T-cell (primary cell): ENCODE measurements around the gene MCM5. TPM values are rescaled to one million over a fixed set of nuclear protein-coding genes. Genes with fewer than 3 reads are reported as not detected.

ENCODE experiments used
- ATAC-seq, 4 experiments: fragments of 200-7000 bp in 3 of 4; fragments of 150-1000 bp in 1 of 4; cut with Tn5 transposase; replicated peaks in 1 of 4; 1 replicate in 3 of 4; 2 replicates in 1 of 4; pipeline ENCODE4 v1.10.0; 2021; ENCODE audit warnings: moderate library complexity in 3 of 4, mild to moderate bottlenecking in 2 of 4, moderate number of reproducible peaks in 1 of 4
- CTCF ChIA-PET, 2 donors: fragments of 300-600 bp; sonication (Branson Sonifier 250); formaldehyde crosslinking; loops; one replicate each; lab custom pipeline; 2022; ENCODE audit warnings: antibody characterized with exemption in 2 of 2; lab: Charles Lee
- POLR2A ChIA-PET, 2 donors: fragments of 300-600 bp; sonication (Branson Sonifier 250); formaldehyde crosslinking; loops; one replicate each; lab custom pipeline; 2022; ENCODE audit warnings: antibody characterized with exemption in 2 of 2; lab: Charles Lee
- DNase-seq, 35 experiments: peaks; one replicate each; pipeline versions ENCODE4 v3.0.0 to v3.0.0-alpha.2; 2013 to 2023
- H3K27ac ChIP-seq: one replicate; pipeline ENCODE4 v1.5.1; 2013; ENCODE audit warnings: low read length
- H3K27me3 ChIP-seq, 2 experiments: replicated peaks in 1 of 2; 1 replicate in 1 of 2; 2 replicates in 1 of 2; pipeline versions ENCODE4 v1.6.1 to v1.7.0; 2013; ENCODE audit warnings: low read length in 1 of 2, mixed read lengths in 1 of 2; ENCODE audit not compliant: control insufficient read depth in 2 of 2, insufficient read depth in 2 of 2; ENCODE audit errors: extremely low read depth in 1 of 2
- H3K36me3 ChIP-seq, 2 donors: 1 replicate in 1 of 2; 2 replicates in 1 of 2; pipeline versions ENCODE4 v1.6.1 to v1.7.0; 2013; ENCODE audit warnings: low read length in 1 of 2; ENCODE audit not compliant: control insufficient read depth in 2 of 2, insufficient read depth in 1 of 2; ENCODE audit errors: extremely low read depth in 1 of 2
- H3K4me1 ChIP-seq, 2 experiments: 1 replicate in 1 of 2; 2 replicates in 1 of 2; pipeline versions ENCODE4 v1.6.1 to v1.7.0; 2013; ENCODE audit warnings: low read length in 2 of 2, mixed read lengths in 1 of 2; ENCODE audit not compliant: insufficient read depth in 2 of 2, control insufficient read depth in 1 of 2; ENCODE audit errors: extremely low read depth in 1 of 2
- H3K4me3 ChIP-seq, 2 donors: 1 replicate in 1 of 2; 2 replicates in 1 of 2; pipeline versions ENCODE4 v1.5.1 to v1.7.0; 2013; ENCODE audit warnings: mild to moderate bottlenecking in 2 of 2, low read length in 1 of 2, moderate library complexity in 1 of 2; ENCODE audit not compliant: control insufficient read depth in 1 of 2; ENCODE audit errors: extremely low read depth in 1 of 2
- H3K9me3 ChIP-seq: 2 replicates; pipeline ENCODE4 v1.7.0; 2013
- H3K27ac Mint-ChIP-seq, 2 donors: one replicate each; pipeline ENCODE4 v1.8.0; 2020 to 2021; ENCODE audit warnings: mild to moderate bottlenecking in 2 of 2, mixed read lengths in 2 of 2
- H3K27me3 Mint-ChIP-seq, 2 donors: one replicate each; pipeline ENCODE4 v1.8.0; 2021 to 2022; ENCODE audit warnings: mixed read lengths in 2 of 2
- H3K36me3 Mint-ChIP-seq: one replicate; pipeline ENCODE4 v1.8.0; 2021; ENCODE audit warnings: mixed read lengths
- H3K4me1 Mint-ChIP-seq, 3 donors: one replicate each; pipeline ENCODE4 v1.8.0; 2020 to 2022; ENCODE audit warnings: mixed read lengths in 3 of 3, mild to moderate bottlenecking in 1 of 3
- H3K4me3 Mint-ChIP-seq, 3 donors: one replicate each; pipeline ENCODE4 v1.8.0; 2020 to 2022; ENCODE audit warnings: mild to moderate bottlenecking in 3 of 3, mixed read lengths in 3 of 3, moderate library complexity in 3 of 3
- H3K9me3 Mint-ChIP-seq, 3 donors: one replicate each; pipeline ENCODE4 v1.8.0; 2020 to 2022; ENCODE audit warnings: mixed read lengths in 3 of 3
- WGBS: methylation state at CpG from one replicate; pipeline ENCODE4 v1.1.5; 2013; ENCODE audit warnings: missing lambda C conversion rate; ENCODE audit not compliant: insufficient coverage; 5-methylcytosine and 5-hydroxymethylcytosine counted together
- total RNA-seq, 35 experiments: library from RNA in 6 of 35; stranded (reverse) in 6 of 35; fragments of 120-200 nt in 1 of 35; gene quantifications; one replicate each; pipeline versions ENCODE4 v1.2.1 to v1.2.4 and lab custom pipeline; 2013 to 2026

MCM5 gene
- total RNA-seq, 5 donors from 2014 or later (not counting 1 experiment from before 2014, with no cell fraction given), result 34.7 to 66.8 (median 58.7) TPM

- no peak overlapping the region for H3K4me3 Mint-ChIP-seq
- H3K4me1 Mint-ChIP-seq, result peaks cover 0 to 7% (median 0%) of the 10 kb centered on the region in 3 donors
- Histone ChIP-seq H3K36me3 (no peaks in the 10 kb centered on the region), H3K9me3 (no peaks in the 10 kb centered on the region), H3K4me3 (no peak overlapping the region), H3K27me3 (no peaks in the 10 kb centered on the region), H3K4me1 (no peaks in the 10 kb centered on the region), H3K27ac (no peak overlapping the region)
- 100% methylated on average over 4 of the region's 8 CpGs for WGBS
- H3K9me3 Mint-ChIP-seq, result no peaks in the 10 kb centered on the region
- H3K27ac Mint-ChIP-seq, result no peak overlapping the region
- ATAC-seq (no peak), DNase-seq (no peak)
- ChIA-PET CTCF (no interaction called here), POLR2A (no interaction called here)
- H3K27me3 Mint-ChIP-seq, result no peaks in the 10 kb centered on the region
- peaks cover 13% of the 10 kb centered on the region for H3K36me3 Mint-ChIP-seq
Measured at GRCh38 chr22:35448523-35448922, 48.6 kb downstream of the MCM5 start.

DNA sequence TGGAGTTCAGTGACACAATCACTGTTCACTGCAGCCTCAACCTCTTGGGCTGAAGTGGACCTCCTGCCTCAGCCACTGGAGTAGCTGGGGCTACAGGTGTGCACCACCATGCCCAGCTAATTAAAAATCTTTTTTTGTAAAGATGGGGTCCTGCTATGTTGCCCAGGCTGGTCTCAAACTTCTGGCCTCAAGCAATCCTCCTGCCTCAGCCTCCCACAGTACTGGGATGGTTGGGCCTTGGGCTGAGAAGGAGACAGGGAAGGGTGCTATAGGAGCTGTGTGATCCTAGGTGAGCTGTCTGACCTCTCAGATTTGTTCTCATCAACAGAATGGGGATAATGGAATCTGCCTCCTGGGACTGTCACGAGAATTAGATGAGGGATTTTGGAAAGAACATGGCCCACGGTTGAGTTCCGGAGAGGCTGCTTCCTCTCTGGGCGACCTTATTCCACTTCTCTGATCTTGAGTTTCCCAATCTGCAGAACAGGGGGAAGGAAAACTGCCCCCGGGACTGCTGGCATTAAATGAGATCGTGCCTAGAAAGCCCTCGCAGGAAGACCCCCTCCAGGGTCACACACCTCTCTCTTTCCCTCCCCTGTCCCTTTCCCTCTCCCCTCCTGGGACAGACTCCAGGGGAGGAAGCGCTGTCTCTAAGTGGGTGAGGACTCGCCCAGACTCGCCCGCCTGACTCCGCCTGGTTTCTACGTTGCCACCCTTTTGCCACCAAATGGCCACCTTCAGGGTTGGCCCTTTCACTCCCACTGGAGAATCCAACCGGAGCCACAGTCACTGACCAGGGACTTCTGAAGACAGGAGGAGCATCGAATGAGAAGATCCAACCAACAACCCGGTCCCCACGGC lies 50.1 kb downstream of the MCM5 start:
- Histone ChIP-seq H3K27ac (no peak overlapping the region), H3K9me3 (no peaks in the 10 kb centered on the region), H3K4me3 (no peak overlapping the region), H3K27me3 (no peaks in the 10 kb centered on the region), H3K36me3 (no peaks in the 10 kb centered on the region), H3K4me1 (no peaks in the 10 kb centered on the region)
- POLR2A ChIA-PET, result no interaction called here
- WGBS, result 90% methylated on average over 10 of the region's 17 CpGs
- DNase-seq, result no peak
- Mint-ChIP-seq H3K36me3 (peaks cover 13% of the 10 kb centered on the region), H3K4me1 (peaks cover 0 to 7% (median 0%) of the 10 kb centered on the region in 3 donors), H3K27me3 (no peaks in the 10 kb centered on the region), H3K27ac (no peak overlapping the region), H3K9me3 (no peaks in the 10 kb centered on the region), H3K4me3 (no peak overlapping the region)
- no peak for ATAC-seq
- CTCF ChIA-PET, result no interaction called here

GRCh38 chr22:35450824-35451569 lies 51.1 kb downstream of the MCM5 start:
- DNase-seq (no peak), ATAC-seq (no peak)
- Histone ChIP-seq H3K27me3 (no peaks in the 10 kb centered on the region), H3K4me3 (no peak overlapping the region), H3K4me1 (no peaks in the 10 kb centered on the region), H3K27ac (no peak overlapping the region), H3K9me3 (no peaks in the 10 kb centered on the region), H3K36me3 (no peaks in the 10 kb centered on the region)
- ChIA-PET CTCF (no interaction called here), POLR2A (no interaction called here)
- Mint-ChIP-seq H3K4me3 (no peak overlapping the region), H3K9me3 (no peaks in the 10 kb centered on the region), H3K27ac (no peak overlapping the region), H3K4me1 (peaks cover 0 to 7% (median 0%) of the 10 kb centered on the region in 3 donors), H3K27me3 (no peaks in the 10 kb centered on the region), H3K36me3 (peaks cover 13% of the 10 kb centered on the region)
- WGBS, result 78% methylated on average over 7 of the region's 18 CpGs

DNA sequence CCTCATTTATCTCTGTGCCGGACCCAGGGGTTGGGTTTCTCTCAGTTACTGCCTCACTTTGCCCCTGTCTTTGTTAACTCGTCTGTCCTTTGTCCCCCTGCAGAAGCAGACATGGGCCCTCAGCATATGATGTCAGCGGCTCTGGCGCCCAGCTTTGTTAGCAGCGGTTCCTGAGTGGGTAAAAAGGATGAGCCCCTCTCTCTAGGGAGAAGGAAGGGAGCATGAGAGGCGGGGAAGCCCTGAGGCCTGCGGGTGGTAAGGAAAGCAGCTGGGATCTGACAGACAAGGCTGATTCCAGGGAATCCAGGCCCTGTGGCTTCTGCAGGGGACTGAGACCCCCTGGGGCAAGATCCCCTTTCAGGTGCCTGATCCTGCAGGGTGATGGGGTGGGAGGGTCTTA lies 51.7 kb downstream of the MCM5 start:
- peaks cover 0 to 7% (median 0%) of the 10 kb centered on the region in 3 donors for H3K4me1 Mint-ChIP-seq
- 86% methylated on average over 2 of the region's 7 CpGs for WGBS

DNA sequence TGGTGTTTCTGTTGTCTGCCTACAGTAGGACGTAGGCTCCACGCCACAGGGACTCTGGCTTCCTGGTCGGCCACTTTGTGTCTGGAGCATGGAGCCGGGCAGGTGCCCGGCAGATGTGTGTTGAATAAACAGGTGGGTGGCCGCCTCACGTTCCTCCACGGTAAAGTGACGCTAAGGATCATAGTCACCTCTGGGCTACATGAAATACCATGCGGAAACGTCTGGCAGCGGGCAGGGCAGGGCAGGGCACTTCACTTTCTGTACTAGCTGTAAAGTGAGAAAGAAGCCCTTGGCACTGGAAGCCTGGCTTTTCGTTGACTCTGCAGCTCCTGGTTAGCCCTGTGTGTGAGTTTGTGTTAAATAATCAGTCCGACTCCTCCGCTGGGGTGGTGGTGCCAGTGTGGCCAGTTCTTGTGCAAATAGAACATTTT lies 52.4 kb downstream of the MCM5 start:
- no peak overlapping the region for H3K4me3 ChIP-seq
- Mint-ChIP-seq H3K9me3 (no peaks in the 10 kb centered on the region), H3K36me3 (peaks cover 13% of the 10 kb centered on the region), H3K4me3 (no peak overlapping the region), H3K27me3 (no peaks in the 10 kb centered on the region), H3K4me1 (peaks cover 0 to 7% (median 0%) of the 10 kb centered on the region in 3 donors), H3K27ac (no peak overlapping the region)
- no peaks in the 10 kb centered on the region for H3K27me3 ChIP-seq
- H3K4me1 ChIP-seq, result no peaks in the 10 kb centered on the region
- ATAC-seq, result no peak
- no peaks in the 10 kb centered on the region for H3K9me3 ChIP-seq
- 96% methylated on average over 15 of the region's 15 CpGs for WGBS
- ChIA-PET CTCF (no interaction called here), POLR2A (no interaction called here)
- H3K36me3 ChIP-seq, result no peaks in the 10 kb centered on the region
- H3K27ac ChIP-seq, result no peak overlapping the region
- no peak for DNase-seq

More for the DNA sequence above, 51.7 kb downstream of the MCM5 start:
- POLR2A ChIA-PET, result no interaction called here
- H3K9me3 Mint-ChIP-seq, result no peaks in the 10 kb centered on the region
- no peak overlapping the region for H3K4me3 Mint-ChIP-seq
- CTCF ChIA-PET, result no interaction called here
- DNase-seq, result no peak
- H3K36me3 Mint-ChIP-seq, result peaks cover 13% of the 10 kb centered on the region
- no peak for ATAC-seq
- no peaks in the 10 kb centered on the region for H3K27me3 Mint-ChIP-seq
- Histone ChIP-seq H3K27ac (no peak overlapping the region), H3K9me3 (no peaks in the 10 kb centered on the region), H3K27me3 (no peaks in the 10 kb centered on the region), H3K36me3 (no peaks in the 10 kb centered on the region), H3K4me3 (no peak overlapping the region), H3K4me1 (no peaks in the 10 kb centered on the region)
- H3K27ac Mint-ChIP-seq, result no peak overlapping the region

DNA sequence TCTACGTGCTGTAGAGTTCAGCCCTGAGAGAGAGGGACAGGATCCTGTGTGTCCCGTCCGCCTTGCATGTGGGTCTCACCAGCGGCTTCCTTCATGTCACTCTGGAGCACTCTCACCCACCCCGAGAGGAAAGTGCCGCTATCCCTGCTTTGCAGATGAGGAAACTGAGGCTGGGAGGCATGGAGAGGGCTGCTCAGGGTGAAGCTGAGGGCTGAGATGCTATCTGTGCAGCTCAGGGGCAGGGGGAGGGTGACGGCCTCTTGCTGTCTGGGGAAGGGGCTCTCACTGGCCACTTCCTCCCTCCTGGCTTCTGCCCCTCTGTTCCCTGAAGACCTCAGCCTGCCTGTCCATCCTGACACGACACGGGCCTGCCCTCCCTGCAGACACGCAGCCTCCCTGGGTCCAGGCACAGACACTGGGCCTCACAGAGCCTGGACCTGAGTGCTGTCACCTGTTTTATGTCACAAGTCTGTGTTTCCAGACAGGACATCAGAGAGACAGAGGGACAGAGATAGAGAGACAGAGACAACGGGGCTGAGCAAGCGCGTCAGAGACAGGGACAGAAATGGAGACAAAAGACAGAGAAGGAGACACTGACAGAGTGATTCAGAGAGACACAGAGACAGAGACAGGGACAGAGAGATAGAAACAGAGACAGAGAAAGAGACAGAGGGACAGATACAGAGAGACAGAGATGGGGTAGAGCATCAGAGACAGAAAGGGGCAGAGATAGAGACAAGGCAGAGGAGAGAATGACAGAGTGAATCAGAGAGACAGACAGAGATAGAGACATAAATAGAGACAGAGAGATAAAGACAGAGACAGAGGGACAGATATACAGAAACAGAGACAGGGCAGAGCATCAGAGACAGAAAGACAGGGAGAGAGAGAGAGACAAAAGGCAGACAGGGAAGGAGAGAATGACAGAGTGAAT lies 53.1 kb downstream of the MCM5 start:
- WGBS, result 88% methylated on average over 7 of the region's 13 CpGs
- no peak overlapping the region for H3K27ac Mint-ChIP-seq
- no peak overlapping the region for H3K4me3 Mint-ChIP-seq
- no peaks in the 10 kb centered on the region for H3K9me3 ChIP-seq
- no peaks in the 10 kb centered on the region for H3K27me3 Mint-ChIP-seq
- H3K27me3 ChIP-seq, result no peaks in the 10 kb centered on the region
- peaks cover 13% of the 10 kb centered on the region for H3K36me3 Mint-ChIP-seq
- no peak overlapping the region for H3K4me3 ChIP-seq
- no peak for ATAC-seq
- no peak overlapping the region for H3K27ac ChIP-seq
- no peaks in the 10 kb centered on the region for H3K4me1 ChIP-seq
- peaks cover 0 to 4% (median 0%) of the 10 kb centered on the region in 3 donors for H3K4me1 Mint-ChIP-seq
- ChIA-PET POLR2A (no interaction called here), CTCF (no interaction called here)
- no peaks in the 10 kb centered on the region for H3K9me3 Mint-ChIP-seq
- no peak for DNase-seq
- H3K36me3 ChIP-seq, result no peaks in the 10 kb centered on the region
